ENCODE data around the gene BDH2. TPM values are rescaled to one million over a fixed set of nuclear protein-coding genes. Genes with fewer than 3 reads are reported as not detected.

Gene BDH2
- polyA plus RNA-seq, 1 donor from 2014 or later: 15.1 TPM

Other genes starting within 250 kb of the BDH2 start
- gene CISD2, start 230.8 kb downstream of the BDH2 start, polyA plus RNA-seq: 25.2 TPM
- 0.93 TPM for gene SLC9B1, start 80.1 kb downstream of the BDH2 start, polyA plus RNA-seq
- 21.4 TPM for gene SLC9B2, start 23.1 kb downstream of the BDH2 start, polyA plus RNA-seq
- gene CENPE, start 98.5 kb upstream of the BDH2 start, polyA plus RNA-seq: 0.49 TPM